ENCODE data around the gene ERBB4. TPM values are rescaled to one million over a fixed set of nuclear protein-coding genes. Genes with fewer than 3 reads are reported as not detected.

Gene ERBB4
- total and polyA plus RNA-seq, 2 of the 8 experiments (the other 6 are each of a cell fraction or from before 2014, with no cell fraction given): 0.34 to 1.3 TPM

DNA sequence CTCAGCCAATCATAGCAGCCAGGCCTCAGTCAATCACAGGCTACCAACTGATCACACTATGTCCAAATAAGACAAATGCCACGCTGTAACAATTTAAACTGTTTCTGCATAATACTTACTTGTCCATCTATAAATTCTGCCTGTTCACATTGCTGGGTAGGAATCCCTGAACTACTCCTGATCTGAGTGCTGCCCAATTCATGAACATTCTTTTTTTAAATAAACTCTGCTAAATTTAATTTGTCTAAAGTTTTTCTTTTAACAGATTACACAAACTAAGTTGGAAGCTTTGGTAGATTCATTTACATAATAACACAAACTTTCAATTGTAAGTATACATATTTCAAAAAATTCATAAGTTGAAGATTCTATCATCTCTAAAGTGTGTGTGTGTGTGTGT is 583.0 kb downstream of the ERBB4 start:
- H3K4me2 ChIP-seq (ENCODE audit: insufficient read depth in 1 of 2, low read depth in 2 of 2, low read length in 2 of 2): no peak overlapping the region
- no peak overlapping the region for H3K56ac ChIP-seq (replicated peaks; ENCODE audit: insufficient read length, low read depth, low read length)
- no peak overlapping the region for H3K18ac ChIP-seq (ENCODE audit: extremely low read depth, low read length)
- H3K9ac ChIP-seq (replicated peaks in 1 of 4; ENCODE audit: extremely low read depth in 1 of 4, low read depth in 3 of 4, low read length in 3 of 4): no peak overlapping the region
- no peak overlapping the region for H2BK20ac ChIP-seq (ENCODE audit: low read length)
- H3K4me3 ChIP-seq (ENCODE audit: extremely low read depth in 1 of 4, insufficient read depth in 2 of 4, low read depth in 3 of 4, low read length in 4 of 4): no peak overlapping the region
- no peak overlapping the region for H2BK120ac ChIP-seq (replicated peaks; ENCODE audit: low read depth, low read length)
- no peak overlapping the region for H2BK15ac ChIP-seq (ENCODE audit: low read length)
- DNase-seq (ENCODE audit: low read depth in 1 of 2, low spot score in 2 of 2): no peak
- H4K5ac ChIP-seq (ENCODE audit: insufficient read length, low read depth, low read length): no peak overlapping the region
- H3K36me3 ChIP-seq (ENCODE audit: control insufficient read depth in 2 of 4, insufficient read depth in 4 of 4, low read length in 3 of 4): no peaks in the 10 kb centered on the region
- no peak overlapping the region for H2BK5ac ChIP-seq (ENCODE audit: low read depth, low read length)
- TF ChIP-seq POLR2AphosphoS5 (IDR thresholded peaks at IDR 0.05; ENCODE audit: low read depth, low read length): no peak
- no peak for TF ChIP-seq SP2 (IDR thresholded peaks at IDR 0.05; ENCODE audit: low read length)
- TF ChIP-seq SIX5 (IDR thresholded peaks at IDR 0.05; ENCODE audit: low read depth, low read length): no peak
- TF ChIP-seq TAF7 (optimal IDR thresholded peaks at IDR 0.05; ENCODE audit: borderline replicate concordance, low read depth, low read length): no peak
- TF ChIP-seq CREB1 (IDR thresholded peaks at IDR 0.05): no peak
- no peak for TF ChIP-seq TEAD4 (IDR thresholded peaks at IDR 0.05; ENCODE audit: low read depth, low read length)
- ChIA-PET CTCF (ENCODE audit: partially characterized antibody) (interaction anchor here (1.0 to 1.4 kb wide), 2 partner anchors 12 to 49 kb away, joined by 3 read pairs; no protein-coding TSS in a partner anchor), POLR2A (ENCODE audit: partially characterized antibody) (no interaction called here)
- no peak overlapping the region for H4K91ac ChIP-seq (replicated peaks; ENCODE audit: insufficient read length, low read length)
- H3K27me3 ChIP-seq (replicated peaks in 1 of 4; ENCODE audit: control insufficient read depth in 3 of 4, extremely low read depth in 1 of 4, insufficient read depth in 3 of 4, low read length in 3 of 4): peaks cover 0 to 1% (median 0%) of the 10 kb centered on the region in 4 experiments; a peak in 1 of 7 replicates
- H2AK5ac ChIP-seq (ENCODE audit: low read depth, low read length): no peak overlapping the region
- H3K79me2 ChIP-seq (ENCODE audit: control insufficient read depth in 1 of 2, insufficient read depth in 2 of 2, low read length in 2 of 2): no peaks in the 10 kb centered on the region
- no peak overlapping the region for H2BK12ac ChIP-seq (ENCODE audit: low read depth, low read length)
- no peaks in the 10 kb centered on the region; the same call in 1 of the 2 replicates for H3K23me2 ChIP-seq (ENCODE audit: low read depth, low read length)
- H3K4me1 ChIP-seq (replicated peaks in 1 of 4; ENCODE audit: control insufficient read depth in 3 of 4, insufficient read depth in 4 of 4, low read length in 3 of 4): no peaks in the 10 kb centered on the region
- H2AFZ ChIP-seq (ENCODE audit: low read length): no peak overlapping the region
- FAIRE-seq: no peak
- H3K79me1 ChIP-seq (ENCODE audit: low read depth, low read length): no peaks in the 10 kb centered on the region
- no peak overlapping the region for H4K8ac ChIP-seq (ENCODE audit: extremely low read depth, insufficient read depth, low read length)
- no peak overlapping the region for H3K23ac ChIP-seq (ENCODE audit: insufficient read length)
- H3K14ac ChIP-seq (ENCODE audit: insufficient read length): no peak overlapping the region
- H3K9me3 ChIP-seq (ENCODE audit: insufficient read depth in 2 of 2, low read depth in 1 of 2, low read length in 1 of 2): no peaks in the 10 kb centered on the region
- no peaks in the 10 kb centered on the region for H4K20me1 ChIP-seq (replicated peaks in 1 of 2; ENCODE audit: control insufficient read depth in 1 of 2, insufficient read depth in 2 of 2, low read length in 2 of 2)
- no peak overlapping the region for H3K27ac ChIP-seq (ENCODE audit: low read depth, low read length)
- WGBS, 2 experiments (ENCODE audit: extremely low coverage in 1 of 2, insufficient coverage in 1 of 2, insufficient read length in 1 of 2, insufficient replicate concordance in 2 of 2, low coverage in 1 of 2, low lambda C conversion rate in 2 of 2, missing lambda C conversion rate in 1 of 2): 96% methylated on average over 1 of the region's 1 CpG; no CpG with 5 or more reads in 1 of the 2 experiments
- H3K4ac ChIP-seq (replicated peaks; ENCODE audit: insufficient read length, low read depth, low read length): no peak overlapping the region
